SK-N-SH treated with all-trans-retinoic acid at 6 μM for 48 hours (cell line): ENCODE results near the gene GP1BB.
A peak's percentile ranks its signal among the peaks of the same experiment; 100 is the strongest.

Source experiments
- ATAC-seq: fragments of 200-7000 bp; cut with Tn5 transposase; 3 replicates; pipeline ENCODE4 v1.9.1; 2020; ENCODE audit warnings: mild to moderate bottlenecking, moderate library complexity
- ARNTL ChIP-seq: fragments of 450-650 bp; formaldehyde crosslinking; IDR thresholded peaks from 2 replicates; pipeline ENCODE4 v1.5.0; 2020; ENCODE audit warnings: low read depth, mild to moderate bottlenecking, moderate library complexity, borderline replicate concordance
- BACH2 ChIP-seq: fragments of 250-450 bp; sonication (Bioruptor Pico); IDR thresholded peaks from 2 replicates; pipeline ENCODE4 v1.9.0; 2021; ENCODE audit warnings: mild to moderate bottlenecking, borderline replicate concordance
- CREB5 ChIP-seq: fragments of 250-450 bp; sonication (Bioruptor Pico); IDR thresholded peaks from 2 replicates; pipeline ENCODE4 v1.5.1; 2020; ENCODE audit warnings: low read depth, mild to moderate bottlenecking, moderate library complexity
- CSDC2 ChIP-seq: fragments of 250-450 bp; sonication (Bioruptor Pico); IDR thresholded peaks from 2 replicates; pipeline ENCODE4 v1.5.0; 2020; ENCODE audit warnings: mild to moderate bottlenecking, moderate library complexity
- ESRRG ChIP-seq: fragments of 250-450 bp; sonication (Bioruptor Pico); IDR thresholded peaks from 2 replicates; pipeline ENCODE4 v1.6.1; 2021; ENCODE audit warnings: mild to moderate bottlenecking
- GLIS3 ChIP-seq: fragments of 250-450 bp; sonication (Bioruptor Pico); IDR thresholded peaks from 2 replicates; pipeline ENCODE4 v1.5.0; 2020; ENCODE audit warnings: mild to moderate bottlenecking, moderate library complexity
- OSR1 ChIP-seq: fragments of 250-450 bp; sonication (Bioruptor Pico); IDR thresholded peaks from 2 replicates; pipeline ENCODE4 v1.8.0; 2022; ENCODE audit warnings: moderate library complexity, mild to moderate bottlenecking, inconsistent platforms
- PPARA ChIP-seq: fragments of 250-450 bp; sonication (Bioruptor Pico); IDR thresholded peaks from 2 replicates; pipeline ENCODE4 v1.5.0; 2020; ENCODE audit warnings: mild to moderate bottlenecking, borderline replicate concordance
- RARB ChIP-seq: fragments of 250-450 bp; sonication (Bioruptor Pico); IDR thresholded peaks from 2 replicates; pipeline ENCODE4 v1.8.0; 2021; ENCODE audit warnings: mild to moderate bottlenecking, moderate library complexity
- SNAI2 ChIP-seq: fragments of 250-450 bp; sonication (Bioruptor Pico); IDR thresholded peaks from 2 replicates; pipeline ENCODE4 v1.5.0; 2020; ENCODE audit warnings: mild to moderate bottlenecking, moderate library complexity
- TCF4 ChIP-seq: fragments of 250-450 bp; sonication (Bioruptor Pico); IDR thresholded peaks from 2 replicates; pipeline ENCODE4 v1.8.0; 2021; ENCODE audit warnings: mild to moderate bottlenecking, moderate library complexity, borderline replicate concordance
- TSHZ2 ChIP-seq: fragments of 250-450 bp; sonication (Bioruptor Pico); IDR thresholded peaks from 2 replicates; pipeline ENCODE4 v1.5.0; 2020; ENCODE audit warnings: mild to moderate bottlenecking, moderate library complexity
- ZC3H10 ChIP-seq: fragments of 250-450 bp; sonication (Bioruptor Pico); IDR thresholded peaks from 2 replicates; pipeline ENCODE4 v1.5.1; 2021; ENCODE audit warnings: mild to moderate bottlenecking, moderate library complexity
- ZFP3 ChIP-seq: fragments of 250-450 bp; sonication (Bioruptor Pico); IDR thresholded peaks from 2 replicates; pipeline ENCODE4 v1.5.0; 2020; ENCODE audit warnings: mild to moderate bottlenecking, moderate library complexity
- ZFP30 ChIP-seq: fragments of 450-650 bp; formaldehyde crosslinking; IDR thresholded peaks from 2 replicates; pipeline ENCODE4 v1.5.0; 2022; ENCODE audit warnings: mild to moderate bottlenecking, moderate library complexity
- ZNF565 ChIP-seq: fragments of 450-650 bp; formaldehyde crosslinking; conservative IDR thresholded peaks from 2 replicates; pipeline ENCODE4 v1.5.0; 2020; ENCODE audit warnings: low read depth, mild to moderate bottlenecking, moderate library complexity
- ZNF70 ChIP-seq: fragments of 450-650 bp; formaldehyde crosslinking; IDR thresholded peaks from 2 replicates; pipeline ENCODE4 v1.5.0; 2020; ENCODE audit warnings: mild to moderate bottlenecking, moderate library complexity
- ZNF8 ChIP-seq: fragments of 450-650 bp; formaldehyde crosslinking; IDR thresholded peaks from 2 replicates; pipeline ENCODE4 v1.5.0; 2020; ENCODE audit warnings: mild to moderate bottlenecking, moderate library complexity
- TF ChIP-seq, protein P1 (sequence below): fragments of 250-450 bp; sonication (Bioruptor Pico); IDR thresholded peaks from 2 replicates; pipeline ENCODE4 v1.8.0; 2020; ENCODE audit warnings: mild to moderate bottlenecking, moderate library complexity, borderline replicate concordance
- TF ChIP-seq, protein P2 (sequence below): fragments of 250-450 bp; sonication (Bioruptor Pico); IDR thresholded peaks from 2 replicates; pipeline ENCODE4 v1.5.1; 2021; ENCODE audit warnings: mild to moderate bottlenecking, moderate library complexity
- TF ChIP-seq, protein P3 (sequence below): fragments of 250-450 bp; sonication (Bioruptor Pico); IDR thresholded peaks from 2 replicates; pipeline ENCODE4 v1.8.0; 2021; ENCODE audit warnings: low read depth, mild to moderate bottlenecking, moderate library complexity, borderline replicate concordance

The GP1BB gene

DNA sequence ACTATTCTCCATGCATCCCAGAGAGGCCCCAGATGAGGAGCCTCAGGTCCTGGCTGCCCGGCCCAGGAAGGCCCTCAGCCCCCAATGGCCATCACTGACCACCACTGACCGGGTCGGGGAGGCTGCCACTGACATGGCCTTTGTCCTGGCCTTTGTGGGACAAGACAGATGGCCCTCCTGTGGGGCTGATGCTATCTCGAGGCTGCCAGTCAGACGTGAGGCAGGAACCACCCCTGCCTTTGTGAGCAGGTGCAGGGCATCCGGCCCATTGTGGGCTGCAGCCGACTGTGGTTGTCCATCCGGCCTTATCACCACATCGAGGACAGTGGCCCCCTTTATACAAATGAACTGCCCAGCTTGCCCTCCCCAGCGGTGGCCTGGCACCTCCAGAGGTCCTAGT is 5.5 kb downstream of the GP1BB start (continued):
- no peak for TF ChIP-seq OSR1 (CRISPR knock-in tag)
- TF ChIP-seq SNAI2 (CRISPR knock-in tag), result no peak
- TF ChIP-seq TSHZ2, result no peak
- no peak for TF ChIP-seq ZNF565
- TF ChIP-seq ESRRG (CRISPR knock-in tag), result no peak
- TF ChIP-seq ZFP3 (CRISPR knock-in tag), result no peak
- no peak for TF ChIP-seq PPARA (CRISPR knock-in tag)
- TF ChIP-seq TCF4, result no peak
- no peak for TF ChIP-seq BACH2 (CRISPR knock-in tag)
- no peak for TF ChIP-seq ZNF8 (CRISPR knock-in tag)
- TF ChIP-seq, all 23 proteins: peak for 0

- TF ChIP-seq GLIS3 (CRISPR knock-in tag) (no peak), CREB5 (CRISPR knock-in tag) (no peak), ZFP30 (no peak), TSHZ2 (no peak), ESRRG (CRISPR knock-in tag) (no peak), SNAI2 (CRISPR knock-in tag) (no peak), PPARA (CRISPR knock-in tag) (no peak), OSR1 (CRISPR knock-in tag) (no peak), ZNF8 (CRISPR knock-in tag) (no peak), ZNF70 (CRISPR knock-in tag) (no peak), ZNF565 (no peak), RARB (CRISPR knock-in tag) (no peak), ZC3H10 (CRISPR knock-in tag) (no peak), ARNTL (no peak), CSDC2 (CRISPR knock-in tag) (no peak)
- TF ChIP-seq, protein P1, sequence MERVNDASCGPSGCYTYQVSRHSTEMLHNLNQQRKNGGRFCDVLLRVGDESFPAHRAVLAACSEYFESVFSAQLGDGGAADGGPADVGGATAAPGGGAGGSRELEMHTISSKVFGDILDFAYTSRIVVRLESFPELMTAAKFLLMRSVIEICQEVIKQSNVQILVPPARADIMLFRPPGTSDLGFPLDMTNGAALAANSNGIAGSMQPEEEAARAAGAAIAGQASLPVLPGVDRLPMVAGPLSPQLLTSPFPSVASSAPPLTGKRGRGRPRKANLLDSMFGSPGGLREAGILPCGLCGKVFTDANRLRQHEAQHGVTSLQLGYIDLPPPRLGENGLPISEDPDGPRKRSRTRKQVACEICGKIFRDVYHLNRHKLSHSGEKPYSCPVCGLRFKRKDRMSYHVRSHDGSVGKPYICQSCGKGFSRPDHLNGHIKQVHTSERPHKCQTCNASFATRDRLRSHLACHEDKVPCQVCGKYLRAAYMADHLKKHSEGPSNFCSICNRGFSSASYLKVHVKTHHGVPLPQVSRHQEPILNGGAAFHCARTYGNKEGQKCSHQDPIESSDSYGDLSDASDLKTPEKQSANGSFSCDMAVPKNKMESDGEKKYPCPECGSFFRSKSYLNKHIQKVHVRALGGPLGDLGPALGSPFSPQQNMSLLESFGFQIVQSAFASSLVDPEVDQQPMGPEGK (CRISPR knock-in tag), result no peak
- no peak for ATAC-seq
These were observed 6.2 kb downstream of the GP1BB start for GRCh38 chr22:19729507-19729906.

DNA sequence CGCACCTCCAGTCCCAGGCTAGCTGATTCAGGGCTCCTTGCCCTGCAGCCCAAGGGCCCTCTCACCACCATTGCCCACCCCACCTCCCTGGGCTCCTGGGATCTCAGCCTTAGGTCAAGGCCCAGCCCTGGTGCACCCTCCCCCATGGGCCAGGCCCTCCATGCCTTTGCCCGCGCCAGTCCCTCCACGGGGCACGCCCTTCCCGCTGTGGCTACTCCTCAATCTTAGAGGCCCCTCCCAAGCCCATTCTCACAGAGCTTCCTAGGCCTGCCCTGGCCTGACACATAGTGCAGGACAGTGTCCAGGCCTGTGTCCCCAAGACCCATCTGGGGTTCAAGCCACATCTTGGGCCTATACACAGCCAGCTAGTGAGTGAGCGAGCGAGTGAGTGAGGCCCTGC is 6.9 kb downstream of the GP1BB start:
- TF ChIP-seq ARNTL (no peak), BACH2 (CRISPR knock-in tag) (no peak)
- ATAC-seq, result peak; percentile 44

- TF ChIP-seq OSR1 (CRISPR knock-in tag), result no peak
- no peak for TF ChIP-seq ZNF8 (CRISPR knock-in tag)
- no peak for TF ChIP-seq ZFP30
- TF ChIP-seq SNAI2 (CRISPR knock-in tag), result no peak
- TF ChIP-seq ZNF565, result no peak
- TF ChIP-seq, protein P2, sequence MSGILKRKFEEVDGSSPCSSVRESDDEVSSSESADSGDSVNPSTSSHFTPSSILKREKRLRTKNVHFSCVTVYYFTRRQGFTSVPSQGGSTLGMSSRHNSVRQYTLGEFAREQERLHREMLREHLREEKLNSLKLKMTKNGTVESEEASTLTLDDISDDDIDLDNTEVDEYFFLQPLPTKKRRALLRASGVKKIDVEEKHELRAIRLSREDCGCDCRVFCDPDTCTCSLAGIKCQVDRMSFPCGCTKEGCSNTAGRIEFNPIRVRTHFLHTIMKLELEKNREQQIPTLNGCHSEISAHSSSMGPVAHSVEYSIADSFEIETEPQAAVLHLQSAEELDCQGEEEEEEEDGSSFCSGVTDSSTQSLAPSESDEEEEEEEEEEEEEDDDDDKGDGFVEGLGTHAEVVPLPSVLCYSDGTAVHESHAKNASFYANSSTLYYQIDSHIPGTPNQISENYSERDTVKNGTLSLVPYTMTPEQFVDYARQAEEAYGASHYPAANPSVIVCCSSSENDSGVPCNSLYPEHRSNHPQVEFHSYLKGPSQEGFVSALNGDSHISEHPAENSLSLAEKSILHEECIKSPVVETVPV (CRISPR knock-in tag), result no peak
- TF ChIP-seq ZFP3 (CRISPR knock-in tag), result no peak
- TF ChIP-seq GLIS3 (CRISPR knock-in tag), result no peak
- TF ChIP-seq ESRRG (CRISPR knock-in tag), result no peak
- TF ChIP-seq PPARA (CRISPR knock-in tag), result no peak
- TF ChIP-seq TCF4, result no peak
- TF ChIP-seq, protein P3, sequence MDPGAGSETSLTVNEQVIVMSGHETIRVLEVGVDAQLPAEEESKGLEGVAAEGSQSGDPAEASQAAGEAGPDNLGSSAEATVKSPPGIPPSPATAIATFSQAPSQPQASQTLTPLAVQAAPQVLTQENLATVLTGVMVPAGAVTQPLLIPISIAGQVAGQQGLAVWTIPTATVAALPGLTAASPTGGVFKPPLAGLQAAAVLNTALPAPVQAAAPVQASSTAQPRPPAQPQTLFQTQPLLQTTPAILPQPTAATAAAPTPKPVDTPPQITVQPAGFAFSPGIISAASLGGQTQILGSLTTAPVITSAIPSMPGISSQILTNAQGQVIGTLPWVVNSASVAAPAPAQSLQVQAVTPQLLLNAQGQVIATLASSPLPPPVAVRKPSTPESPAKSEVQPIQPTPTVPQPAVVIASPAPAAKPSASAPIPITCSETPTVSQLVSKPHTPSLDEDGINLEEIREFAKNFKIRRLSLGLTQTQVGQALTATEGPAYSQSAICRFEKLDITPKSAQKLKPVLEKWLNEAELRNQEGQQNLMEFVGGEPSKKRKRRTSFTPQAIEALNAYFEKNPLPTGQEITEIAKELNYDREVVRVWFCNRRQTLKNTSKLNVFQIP (CRISPR knock-in tag), result no peak
These were observed 7.5 kb downstream of the GP1BB start for GRCh38 chr22:19730655-19731360.

More at GRCh38 chr22:19730655-19731360, 7.5 kb downstream of the GP1BB start:
- peak; percentile 95 for ATAC-seq
